Brain microvascular endothelial cell (primary cell): ENCODE results near the gene SCN10A.

Experiments used
- DNase-seq: peaks from one replicate; pipeline ENCODE4 v3.0.0-alpha.2; 2020
- H3K27ac ChIP-seq: fragments of 250-450 bp; sonication (Bioruptor Pico); 2 replicates; pipeline ENCODE4 v1.5.1; 2020; ENCODE audit warnings: mild to moderate bottlenecking, moderate library complexity
- H3K27me3 ChIP-seq: fragments of 250-450 bp; sonication (Bioruptor Pico); replicated peaks from 2 replicates; pipeline ENCODE4 v1.5.1; 2020; ENCODE audit warnings: mild to moderate bottlenecking
- H3K36me3 ChIP-seq: fragments of 250-450 bp; sonication (Bioruptor Pico); replicated peaks from 2 replicates; pipeline ENCODE4 v1.5.1; 2020; ENCODE audit warnings: mild to moderate bottlenecking
- H3K4me3 ChIP-seq: 2 replicates; pipeline ENCODE4 v1.5.1; 2011; ENCODE audit warnings: low read depth, mild to moderate bottlenecking, control low read depth, low read length, moderate library complexity
- CTCF ChIP-seq: IDR thresholded peaks from 2 replicates; pipeline ENCODE4 v1.5.1; 2011; ENCODE audit warnings: low read depth, mild to moderate bottlenecking, moderate library complexity, low read length, control low read depth, inconsistent platforms; ENCODE audit errors: missing control alignments
- in situ Hi-C: cut with HindIII; loops from 2 replicates; pipeline ENCODE4 v1.10.0; 2017; ENCODE audit warnings: low sequenced_read_pairs, low pct_ligation_motif_present

SCN10A gene

GRCh38 chr3:38706961-38707360, 109.1 kb downstream of the SCN10A start:
- H3K36me3 ChIP-seq: no peaks in the 10 kb centered on the region
- DNase-seq: no peak
- in situ Hi-C loops: no loop called here
- no peak for TF ChIP-seq CTCF
- no peak overlapping the region for H3K27ac ChIP-seq
- no peak overlapping the region for H3K4me3 ChIP-seq
- H3K27me3 ChIP-seq: peaks cover 7% of the 10 kb centered on the region

GRCh38 chr3:38702231-38702630, 113.8 kb downstream of the SCN10A start:
- no peak for DNase-seq
- H3K27me3 ChIP-seq: peaks cover 4% of the 10 kb centered on the region
- H3K27ac ChIP-seq: no peak overlapping the region
- no peaks in the 10 kb centered on the region for H3K36me3 ChIP-seq
- in situ Hi-C loops: no loop called here
- H3K4me3 ChIP-seq: no peak overlapping the region
- TF ChIP-seq CTCF: no peak

GRCh38 chr3:38698760-38699159, 117.3 kb downstream of the SCN10A start:
- Histone ChIP-seq H3K4me3 (no peak overlapping the region), H3K36me3 (no peaks in the 10 kb centered on the region), H3K27me3 (no peaks in the 10 kb centered on the region), H3K27ac (no peak overlapping the region)
- no peak for TF ChIP-seq CTCF
- in situ Hi-C loops: no loop called here
- no peak for DNase-seq

GRCh38 chr3:38698061-38698460, 118.0 kb downstream of the SCN10A start:
- Histone ChIP-seq H3K4me3 (no peak overlapping the region), H3K27ac (no peak overlapping the region), H3K27me3 (no peaks in the 10 kb centered on the region), H3K36me3 (no peaks in the 10 kb centered on the region)
- in situ Hi-C loops: no loop called here
- DNase-seq: no peak
- no peak for TF ChIP-seq CTCF

- DNase-seq: no peak
- H3K27me3 ChIP-seq: no peaks in the 10 kb centered on the region
- TF ChIP-seq CTCF: no peak
- H3K27ac ChIP-seq: no peak overlapping the region
- H3K36me3 ChIP-seq: no peaks in the 10 kb centered on the region
- no peak overlapping the region for H3K4me3 ChIP-seq
- in situ Hi-C loops: no loop called here
Observed at GRCh38 chr3:38696034-38696433, 120.0 kb downstream of the SCN10A start.

- no peak overlapping the region for H3K27ac ChIP-seq
- H3K27me3 ChIP-seq: no peaks in the 10 kb centered on the region
- no peaks in the 10 kb centered on the region for H3K36me3 ChIP-seq
- no peak for TF ChIP-seq CTCF
- no peak overlapping the region for H3K4me3 ChIP-seq
- DNase-seq: no peak
- in situ Hi-C loops: no loop called here
Observed at GRCh38 chr3:38690185-38690584, 125.8 kb downstream of the SCN10A start.
